H1 (cell line): ENCODE data around the gene GANAB. TPM values are rescaled to one million over a fixed set of nuclear protein-coding genes. Genes with fewer than 3 reads are reported as not detected.
A peak's percentile ranks its signal among the peaks of the same experiment; 100 is the strongest.

Source experiments
- CTCF ChIA-PET: fragments of 300-600 bp; sonication (Branson Sonifier 250); formaldehyde crosslinking; loops from one replicate; lab custom pipeline; 2021; ENCODE audit not compliant: partially characterized antibody; lab: Charles Lee
- POLR2A ChIA-PET: fragments of 300-600 bp; sonication (Branson Sonifier 250); formaldehyde crosslinking; loops from one replicate; lab custom pipeline; 2021; ENCODE audit warnings: inconsistent platforms; ENCODE audit not compliant: partially characterized antibody; lab: Charles Lee
- DNase-seq, 2 experiments: peaks; one replicate each; pipeline versions ENCODE4 v3.0.0 to v3.0.0-alpha.2; 2010 to 2022; ENCODE audit warnings: low spot score in 2 of 2, low read depth in 1 of 2, mixed read lengths in 1 of 2
- FAIRE-seq: peaks from 2 replicates; lab custom pipeline; 2011; peaks lifted over from hg19 to GRCh38; lab: Jason Lieb, UNC
- H2AFZ ChIP-seq: 2 replicates; pipeline ENCODE4 v1.8.1; 2012; ENCODE audit warnings: low read length, inconsistent platforms
- H2AK5ac ChIP-seq: 2 replicates; pipeline ENCODE4 v1.6.1; 2013; ENCODE audit warnings: low read depth, low read length
- H2BK120ac ChIP-seq: replicated peaks from 2 replicates; pipeline ENCODE3; 2013; ENCODE audit warnings: low read depth, low read length, inconsistent platforms
- H2BK12ac ChIP-seq: 2 replicates; pipeline ENCODE4 v1.6.1; 2013; ENCODE audit warnings: low read depth, low read length
- H2BK15ac ChIP-seq: 2 replicates; pipeline ENCODE4 v1.6.1; 2013; ENCODE audit warnings: low read length
- H2BK20ac ChIP-seq: 2 replicates; pipeline ENCODE4 v1.6.1; 2013; ENCODE audit warnings: low read length
- H2BK5ac ChIP-seq: 2 replicates; pipeline ENCODE4 v1.6.1; 2013; ENCODE audit warnings: low read depth, low read length
- H3K14ac ChIP-seq: 2 replicates; pipeline ENCODE4 v1.6.1; 2013; ENCODE audit warnings: inconsistent platforms; ENCODE audit not compliant: insufficient read length
- H3K18ac ChIP-seq: 2 replicates; pipeline ENCODE4 v1.6.1; 2013; ENCODE audit warnings: low read length; ENCODE audit errors: extremely low read depth
- H3K23ac ChIP-seq: 2 replicates; pipeline ENCODE4 v1.6.1; 2013; ENCODE audit warnings: inconsistent platforms; ENCODE audit not compliant: insufficient read length
- H3K23me2 ChIP-seq: 2 replicates; pipeline ENCODE4 v1.6.1; 2013; ENCODE audit warnings: low read depth, low read length
- H3K27ac ChIP-seq: 2 replicates; pipeline ENCODE4 v1.6.1; 2011; ENCODE audit warnings: low read depth, low read length, inconsistent platforms
- H3K27me3 ChIP-seq, 4 experiments: replicated peaks in 1 of 4; 1 replicate in 1 of 4; 2 replicates in 3 of 4; pipeline versions ENCODE4 v1.6.1 to v1.8.1; 2011 to 2013; ENCODE audit warnings: low read length in 3 of 4, mild to moderate bottlenecking in 3 of 4, inconsistent platforms in 2 of 4, mixed read lengths in 2 of 4, moderate library complexity in 1 of 4; ENCODE audit not compliant: control insufficient read depth in 3 of 4, insufficient read depth in 3 of 4; ENCODE audit errors: extremely low read depth in 1 of 4
- H3K36me3 ChIP-seq, 4 experiments: 2 replicates each; pipeline versions ENCODE4 v1.6.1 to v1.8.1; 2011 to 2013; ENCODE audit warnings: mild to moderate bottlenecking in 4 of 4, low read length in 3 of 4, moderate library complexity in 2 of 4, control low read depth in 1 of 4, inconsistent platforms in 1 of 4; ENCODE audit not compliant: insufficient read depth in 4 of 4, control insufficient read depth in 2 of 4
- H3K4ac ChIP-seq: replicated peaks from 2 replicates; pipeline ENCODE3; 2013; ENCODE audit warnings: low read length, low read depth, mixed read lengths, inconsistent platforms; ENCODE audit not compliant: insufficient read length
- H3K4me1 ChIP-seq, 4 experiments: replicated peaks in 1 of 4; 1 replicate in 1 of 4; 2 replicates in 3 of 4; pipeline versions ENCODE4 v1.6.1 to v1.8.1; 2011 to 2013; ENCODE audit warnings: low read length in 3 of 4, inconsistent platforms in 2 of 4, mixed read lengths in 1 of 4; ENCODE audit not compliant: insufficient read depth in 4 of 4, control insufficient read depth in 3 of 4
- H3K4me2 ChIP-seq, 2 experiments: 2 replicates each; pipeline versions ENCODE4 v1.6.1 to v1.8.1; 2011 to 2013; ENCODE audit warnings: low read depth in 2 of 2, low read length in 2 of 2, control low read depth in 1 of 2, inconsistent platforms in 1 of 2, mild to moderate bottlenecking in 1 of 2; ENCODE audit not compliant: insufficient read depth in 1 of 2
- H3K4me3 ChIP-seq, 4 experiments: fragments of 200-600, 300-600 bp in 1 of 4; sonication (generic), shearing (Covaris generic), sonication (Bioruptor Twin) in 1 of 4; 2 replicates each; pipeline versions ENCODE4 v1.5.1 to v1.8.1; 2011 to 2016; ENCODE audit warnings: low read length in 4 of 4, low read depth in 3 of 4, control low read depth in 2 of 4, inconsistent platforms in 2 of 4, mild to moderate bottlenecking in 2 of 4, mixed read lengths in 1 of 4, moderate library complexity in 1 of 4; ENCODE audit not compliant: insufficient read depth in 2 of 4; ENCODE audit errors: extremely low read depth in 1 of 4
- H3K56ac ChIP-seq: replicated peaks from 2 replicates; pipeline ENCODE3; 2013; ENCODE audit warnings: low read depth, mild to moderate bottlenecking, mixed read lengths, low read length, inconsistent platforms; ENCODE audit not compliant: insufficient read length
- H3K79me1 ChIP-seq: 2 replicates; pipeline ENCODE4 v1.6.1; 2013; ENCODE audit warnings: low read depth, low read length, control low read depth
- H3K79me2 ChIP-seq, 2 experiments: 2 replicates each; pipeline versions ENCODE4 v1.6.1 to v1.8.1; 2012 to 2013; ENCODE audit warnings: low read length in 2 of 2, mild to moderate bottlenecking in 2 of 2, inconsistent platforms in 1 of 2; ENCODE audit not compliant: insufficient read depth in 2 of 2, control insufficient read depth in 1 of 2
- H3K9ac ChIP-seq, 4 experiments: replicated peaks in 1 of 4; 1 replicate in 1 of 4; 2 replicates in 3 of 4; pipeline versions ENCODE4 v1.6.1 to v1.8.1; 2011 to 2013; ENCODE audit warnings: low read depth in 3 of 4, low read length in 3 of 4, control low read depth in 2 of 4, mild to moderate bottlenecking in 2 of 4, moderate library complexity in 2 of 4, inconsistent platforms in 1 of 4; ENCODE audit errors: extremely low read depth in 1 of 4
- H3K9me3 ChIP-seq, 2 experiments: 2 replicates each; pipeline versions ENCODE4 v1.6.1 to v1.8.1; 2012 to 2013; ENCODE audit warnings: mild to moderate bottlenecking in 2 of 2, moderate library complexity in 2 of 2, control low read depth in 1 of 2, inconsistent platforms in 1 of 2, low read depth in 1 of 2, low read length in 1 of 2, mixed read lengths in 1 of 2; ENCODE audit not compliant: insufficient read depth in 2 of 2
- H4K20me1 ChIP-seq, 2 experiments: replicated peaks in 1 of 2; 2 replicates each; pipeline versions ENCODE3 to v1.8.1; 2011 to 2013; ENCODE audit warnings: inconsistent platforms in 2 of 2, low read length in 2 of 2, mild to moderate bottlenecking in 1 of 2; ENCODE audit not compliant: insufficient read depth in 2 of 2, control insufficient read depth in 1 of 2
- H4K5ac ChIP-seq: 2 replicates; pipeline ENCODE4 v1.6.1; 2013; ENCODE audit warnings: low read length, low read depth, mixed read lengths, inconsistent platforms; ENCODE audit not compliant: insufficient read length
- H4K8ac ChIP-seq: 2 replicates; pipeline ENCODE4 v1.8.0; 2013; ENCODE audit warnings: mild to moderate bottlenecking, moderate library complexity, low read length, inconsistent platforms; ENCODE audit not compliant: insufficient read depth; ENCODE audit errors: extremely low read depth
- H4K91ac ChIP-seq: replicated peaks from 2 replicates; pipeline ENCODE3; 2013; ENCODE audit warnings: low read length, mixed read lengths, inconsistent platforms; ENCODE audit not compliant: insufficient read length
- BRCA1 ChIP-seq: IDR thresholded peaks from 2 replicates; pipeline ENCODE4 v1.6.1; 2012; ENCODE audit warnings: low read depth, low read length, improper control_type of control experiment
- CTCF ChIP-seq, 3 experiments: IDR thresholded peaks; 1 replicate in 2 of 3; 2 replicates in 1 of 3; pipeline versions ENCODE4 v1.5.1 to v1.6.1; 2011; ENCODE audit warnings: low read length in 3 of 3, mild to moderate bottlenecking in 3 of 3, inconsistent platforms in 2 of 3, low read depth in 1 of 3, moderate library complexity in 1 of 3; ENCODE audit not compliant: insufficient read depth in 1 of 3; ENCODE audit errors: control extremely low read depth in 1 of 3
- FOSL1 ChIP-seq: IDR thresholded peaks from 2 replicates; pipeline ENCODE4 v1.6.1; 2011; ENCODE audit warnings: mild to moderate bottlenecking, low read depth, low read length, moderate library complexity; ENCODE audit not compliant: insufficient read depth
- GABPA ChIP-seq: IDR thresholded peaks from 2 replicates; pipeline ENCODE4 v1.6.1; 2011; ENCODE audit warnings: mild to moderate bottlenecking, low read length, moderate library complexity, borderline replicate concordance; ENCODE audit not compliant: insufficient read depth
- NRF1 ChIP-seq: IDR thresholded peaks from 2 replicates; pipeline ENCODE4 v1.6.1; 2011; ENCODE audit warnings: mild to moderate bottlenecking, low read depth, low read length, improper control_type of control experiment
- POLR2A ChIP-seq, 2 experiments: IDR thresholded peaks; 1 replicate in 1 of 2; 2 replicates in 1 of 2; pipeline ENCODE4 v1.6.1; 2011; ENCODE audit warnings: low read depth in 2 of 2, low read length in 2 of 2, mild to moderate bottlenecking in 2 of 2; ENCODE audit errors: control extremely low read depth in 1 of 2
- POU5F1 ChIP-seq: IDR thresholded peaks from 2 replicates; pipeline ENCODE4 v1.6.1; 2011; ENCODE audit warnings: low read depth, mild to moderate bottlenecking, low read length, moderate library complexity
- RAD21 ChIP-seq, 2 experiments: IDR thresholded peaks in 1 of 2; conservative IDR thresholded peaks in 1 of 2; 2 replicates each; pipeline ENCODE4 v1.6.1; 2011; ENCODE audit warnings: low read depth in 2 of 2, low read length in 2 of 2, improper control_type of control experiment in 1 of 2, inconsistent platforms in 1 of 2, mild to moderate bottlenecking in 1 of 2, moderate library complexity in 1 of 2
- SIN3A ChIP-seq, 2 experiments: IDR thresholded peaks in 1 of 2; conservative IDR thresholded peaks in 1 of 2; 2 replicates each; pipeline ENCODE4 v1.6.1; 2011 to 2012; ENCODE audit warnings: low read length in 2 of 2, improper control_type of control experiment in 1 of 2, low read depth in 1 of 2, mild to moderate bottlenecking in 1 of 2
- WGBS, 2 experiments: shearing (Covaris generic) in 1 of 2; methylation state at CpG; one replicate each; pipeline versions ENCODE4 v1.1.6 to v1.1.7; 2013 to 2015; ENCODE audit warnings: low lambda C conversion rate in 2 of 2, mixed read lengths in 2 of 2, inconsistent platforms in 1 of 2, low coverage in 1 of 2, missing lambda C conversion rate in 1 of 2; ENCODE audit not compliant: insufficient replicate concordance in 2 of 2, insufficient coverage in 1 of 2, insufficient read length in 1 of 2; ENCODE audit errors: extremely low coverage in 1 of 2, missing lambda C conversion rate in 1 of 2; 5-methylcytosine and 5-hydroxymethylcytosine counted together
- polyA plus RNA-seq, 7 experiments: library from polyadenylated mRNA; depleted of rRNA in 3 of 7; stranded (reverse) in 5 of 7; unstranded in 2 of 7; fragments of >200 nt in 5 of 7; fragments of 200-250 nt in 2 of 7; gene quantifications; 1 replicate in 5 of 7; 2 replicates in 1 of 7; 4 replicates in 1 of 7; pipeline versions ENCODE4 v1.2.1 to v1.2.3, GENCODE V29; 2011 to 2013; ENCODE audit warnings: missing spikeins in 2 of 7, mixed read lengths in 2 of 7
- total RNA-seq: library from RNA; stranded (reverse); fragmentation: NEBNext Ultra II Directional; extraction: Animal tissue kit (Norgen Biotek cat#: 25700); gene quantifications from 2 replicates; pipeline ENCODE4 v1.2.1, GENCODE V29; 2021

The GANAB gene
- total and polyA plus RNA-seq, 2 of the 8 experiments (the other 6 are each of a cell fraction or from before 2014, with no cell fraction given), result 289 to 330 TPM

GRCh38 chr11:62599901-62600300 is 46.5 kb downstream of the GANAB start:
- Histone ChIP-seq H4K8ac (no peak overlapping the region), H3K79me2 (peaks cover 0 to 28% of the 10 kb centered on the region in 2 experiments; a peak in 2 of 4 replicates), H3K23me2 (peaks cover 17% of the 10 kb centered on the region; the same call in 1 of the 2 replicates), H3K23ac (no peak overlapping the region), H3K18ac (no peak overlapping the region), H3K27ac (no peak overlapping the region), H2BK15ac (no peak overlapping the region), H3K4me1 (peaks cover 7 to 31% (median 16%) of the 10 kb centered on the region in 4 experiments), H2BK5ac (no peak overlapping the region), H2AK5ac (no peak overlapping the region), H3K79me1 (no peaks in the 10 kb centered on the region; the same call in 1 of the 2 replicates), H3K9ac (0 out of 7 replicates have a peak overlapping the region, but pooled peaks of 1 of the 4 experiments have one; percentile 0), H4K91ac (no peak overlapping the region), H2BK120ac (no peak overlapping the region), H4K20me1 (peaks cover 4 to 11% of the 10 kb centered on the region in 2 experiments), H2BK20ac (no peak overlapping the region), H3K4ac (no peak overlapping the region), H3K14ac (no peak overlapping the region), H2AFZ (no peak overlapping the region), H3K4me2 (peak overlapping the region; percentile 72 to 95), H3K36me3 (peaks cover 33 to 37% (median 35%) of the 10 kb centered on the region in 4 experiments), H2BK12ac (no peak overlapping the region), H3K56ac (no peak overlapping the region), H3K4me3 (peak overlapping the region; percentile 74 to 86 (median 84); a peak in 6 of 8 replicates), H4K5ac (no peak overlapping the region), H3K27me3 (peaks cover 0 to 13% (median 11%) of the 10 kb centered on the region in 4 experiments; a peak in 6 of 7 replicates), H3K9me3 (no peaks in the 10 kb centered on the region)
- CTCF ChIA-PET, result interaction anchor here (0.6 to 2.2 kb wide), 6 partner anchors 8 to 205 kb away, joined by 3 to 24 read pairs (median 3); partner anchors contain the start of gene TUT1
- FAIRE-seq (no peak), DNase-seq (no peak)
- POLR2A ChIA-PET, result interaction anchor here (0.8 to 12.3 kb wide), 21 partner anchors 8 to 282 kb away, joined by 3 to 235 read pairs (median 4); partner anchors contain the start of genes B3GAT3, C11orf98, CSKMT and EEF1G
- 72 to 100% methylated on average over 2 to 5 of the region's 5 CpGs for WGBS, 2 experiments
- TF ChIP-seq BRCA1 (no peak), RAD21 (IDR thresholded peaks at IDR 0.05 in 1 of 2, conservative IDR thresholded peaks at IDR 0.05 in 1 of 2; ENCODE audit: low read depth in 2 of 2, low read length in 2 of 2) (no peak), GABPA (no peak), FOSL1 (no peak), SIN3A (conservative IDR thresholded peaks at IDR 0.05 in 1 of 2, IDR thresholded peaks at IDR 0.05 in 1 of 2; ENCODE audit: low read depth in 1 of 2, low read length in 2 of 2) (no peak), CTCF (IDR thresholded peaks at IDR 0.05; ENCODE audit: control extremely low read depth in 1 of 3, insufficient read depth in 1 of 3, low read depth in 1 of 3, low read length in 3 of 3) (no peak), POLR2A (IDR thresholded peaks at IDR 0.05; ENCODE audit: control extremely low read depth in 1 of 2, low read depth in 2 of 2, low read length in 2 of 2) (no peak), NRF1 (no peak), POU5F1 (no peak)
